GM10266 (cell line): Measurements from ENCODE around the gene DAPK1.

Source experiments
- DNase-seq: peaks from one replicate; pipeline ENCODE4 v3.0.0; 2012; ENCODE audit errors: extremely low spot score
- TF ChIP-seq, protein P1 (sequence below): IDR thresholded peaks from 2 replicates; pipeline ENCODE4 v1.5.1; 2012; ENCODE audit warnings: mild to moderate bottlenecking, low read depth; ENCODE audit not compliant: control insufficient read depth, insufficient read depth; ENCODE audit errors: missing control alignments

DAPK1 gene

GRCh38 chr9:87513161-87513560, 15.5 kb downstream of the DAPK1 start:
- no peak for DNase-seq
- TF ChIP-seq, protein P1, sequence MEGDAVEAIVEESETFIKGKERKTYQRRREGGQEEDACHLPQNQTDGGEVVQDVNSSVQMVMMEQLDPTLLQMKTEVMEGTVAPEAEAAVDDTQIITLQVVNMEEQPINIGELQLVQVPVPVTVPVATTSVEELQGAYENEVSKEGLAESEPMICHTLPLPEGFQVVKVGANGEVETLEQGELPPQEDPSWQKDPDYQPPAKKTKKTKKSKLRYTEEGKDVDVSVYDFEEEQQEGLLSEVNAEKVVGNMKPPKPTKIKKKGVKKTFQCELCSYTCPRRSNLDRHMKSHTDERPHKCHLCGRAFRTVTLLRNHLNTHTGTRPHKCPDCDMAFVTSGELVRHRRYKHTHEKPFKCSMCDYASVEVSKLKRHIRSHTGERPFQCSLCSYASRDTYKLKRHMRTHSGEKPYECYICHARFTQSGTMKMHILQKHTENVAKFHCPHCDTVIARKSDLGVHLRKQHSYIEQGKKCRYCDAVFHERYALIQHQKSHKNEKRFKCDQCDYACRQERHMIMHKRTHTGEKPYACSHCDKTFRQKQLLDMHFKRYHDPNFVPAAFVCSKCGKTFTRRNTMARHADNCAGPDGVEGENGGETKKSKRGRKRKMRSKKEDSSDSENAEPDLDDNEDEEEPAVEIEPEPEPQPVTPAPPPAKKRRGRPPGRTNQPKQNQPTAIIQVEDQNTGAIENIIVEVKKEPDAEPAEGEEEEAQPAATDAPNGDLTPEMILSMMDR, result no peak

- DNase-seq, result no peak
- TF ChIP-seq, protein P1, result no peak
These were observed 16.3 kb downstream of the DAPK1 start for GRCh38 chr9:87513880-87514535.

DNA sequence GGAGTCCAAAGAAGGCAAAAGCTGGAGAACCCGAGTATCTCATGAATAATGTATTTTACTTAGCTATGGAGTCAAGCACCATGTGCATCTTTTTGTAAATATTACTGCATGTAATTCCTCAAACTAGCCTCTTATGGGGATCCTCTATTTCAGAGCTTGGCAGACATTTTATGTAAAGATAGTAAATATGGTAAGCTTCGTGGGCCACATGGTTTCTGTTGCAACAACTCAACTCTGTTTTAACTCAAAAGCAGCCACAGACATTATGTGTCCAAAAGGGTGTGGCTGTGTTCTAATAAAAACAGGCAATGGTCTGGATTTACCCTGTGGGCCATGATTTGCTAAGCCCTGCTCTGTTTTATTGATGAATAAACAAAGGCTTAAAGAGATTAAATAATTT, 17.3 kb downstream of the DAPK1 start:
- no peak for DNase-seq
- TF ChIP-seq, protein P1, result no peak

DNA sequence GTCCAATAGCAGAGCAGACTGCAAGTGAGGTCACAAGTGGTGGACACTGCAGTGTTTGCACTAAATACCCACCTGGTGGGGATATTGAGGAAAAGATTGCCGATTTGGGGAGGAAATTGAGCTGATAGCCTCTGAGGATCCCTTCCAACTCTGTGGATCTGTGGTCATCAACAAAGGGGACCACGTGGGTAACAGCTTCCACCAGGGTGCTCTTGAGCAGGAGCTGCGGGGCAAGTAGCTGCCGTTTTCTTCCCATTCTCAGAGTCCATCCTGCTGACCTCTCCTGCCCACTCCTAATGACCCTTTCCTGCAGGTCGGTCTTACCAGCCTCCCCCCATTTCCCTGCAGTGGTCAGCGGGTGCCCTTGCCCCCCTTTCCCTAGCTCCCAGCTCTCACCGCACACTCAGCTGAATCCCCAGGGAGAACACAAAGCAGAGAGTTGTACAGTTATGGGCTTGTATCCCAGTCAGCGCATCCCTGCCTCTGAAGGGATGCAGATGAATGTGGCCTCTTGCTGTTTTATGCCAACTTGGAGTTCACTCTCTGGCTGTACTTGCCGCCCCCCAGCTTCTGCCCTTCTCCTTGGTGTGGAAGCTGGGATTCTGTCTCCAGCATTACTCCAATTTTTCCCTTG, 18.0 kb downstream of the DAPK1 start:
- no peak for DNase-seq
- TF ChIP-seq, protein P1, result no peak

DNA sequence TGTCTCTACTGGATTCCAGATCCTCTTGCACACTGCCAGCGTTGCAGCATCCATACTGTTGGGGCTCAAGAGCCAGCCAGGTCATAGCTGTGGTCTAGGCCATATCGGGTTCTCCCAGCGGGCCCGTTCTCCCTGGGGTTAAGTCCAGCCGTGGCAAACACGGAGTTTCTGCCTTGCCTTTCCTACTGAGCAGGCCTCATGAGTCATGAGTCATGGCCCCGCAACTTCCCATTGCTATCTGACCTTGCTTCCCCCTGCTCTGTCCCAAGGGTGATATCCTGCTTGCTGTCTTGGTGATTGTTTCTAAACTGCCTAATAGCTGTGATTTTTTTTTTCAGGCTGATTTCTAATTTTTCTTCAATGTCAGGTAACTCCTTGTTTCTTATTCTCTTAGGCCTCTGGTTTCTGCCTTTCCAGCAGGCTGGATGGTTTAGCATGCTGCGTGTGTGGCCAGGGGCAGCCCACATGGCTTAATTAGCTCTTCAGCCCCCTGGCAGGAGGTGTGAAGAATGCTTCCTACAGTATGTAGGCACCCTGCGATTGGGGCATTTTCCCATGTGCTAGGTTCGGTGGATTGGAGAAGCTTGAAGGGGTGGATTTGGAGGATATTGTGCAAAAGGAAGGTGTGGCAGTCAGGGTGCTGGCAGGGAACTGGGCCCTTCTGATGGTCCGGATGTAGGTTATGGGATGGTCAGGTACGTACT, 18.7 kb downstream of the DAPK1 start:
- TF ChIP-seq, protein P1, result no peak

GRCh38 chr9:87516926-87517290, 19.2 kb downstream of the DAPK1 start:
- no peak for DNase-seq
- TF ChIP-seq, protein P1, result no peak

More for the DNA sequence above, 18.7 kb downstream of the DAPK1 start:
- no peak for DNase-seq

GRCh38 chr9:87517732-87518131, 20.1 kb downstream of the DAPK1 start:
- no peak for DNase-seq
- TF ChIP-seq, protein P1, result no peak
